IPS-NIHi11 (cell line): ENCODE results near the gene GLB1L2.

ENCODE experiments used
- DNase-seq: peaks from one replicate; pipeline ENCODE4 v3.0.0; 2012; ENCODE audit warnings: mixed read lengths, low spot score

GLB1L2 gene

GRCh38 chr11:134347441-134347840, 15.7 kb downstream of the GLB1L2 start:
- no peak for DNase-seq

- DNase-seq: no peak
Measured at GRCh38 chr11:134349109-134349801, 17.5 kb downstream of the GLB1L2 start.

GRCh38 chr11:134349802-134350355, 18.1 kb downstream of the GLB1L2 start:
- DNase-seq: no peak

- no peak for DNase-seq
Measured at GRCh38 chr11:134350381-134350780, 18.6 kb downstream of the GLB1L2 start.

- DNase-seq: no peak
Measured at GRCh38 chr11:134352111-134352510, 20.3 kb downstream of the GLB1L2 start.

- DNase-seq: no peak
Measured at GRCh38 chr11:134355136-134355535, 23.3 kb downstream of the GLB1L2 start.

- DNase-seq: no peak
Measured at GRCh38 chr11:134355656-134356055, 23.9 kb downstream of the GLB1L2 start.

GRCh38 chr11:134356656-134357544, 25.1 kb downstream of the GLB1L2 start:
- DNase-seq: no peak

- DNase-seq: no peak
Measured at GRCh38 chr11:134357545-134357839, 25.7 kb downstream of the GLB1L2 start.

- no peak for DNase-seq
Measured at GRCh38 chr11:134358165-134358855, 26.5 kb downstream of the GLB1L2 start.

GRCh38 chr11:134358856-134359490, 27.2 kb downstream of the GLB1L2 start:
- no peak for DNase-seq

- no peak for DNase-seq
Measured at GRCh38 chr11:134359646-134360045, 27.9 kb downstream of the GLB1L2 start.

- peak; percentile 95 for DNase-seq
Measured at GRCh38 chr11:134360050-134360835, 28.5 kb downstream of the GLB1L2 start.

GRCh38 chr11:134361661-134362060, 29.9 kb downstream of the GLB1L2 start:
- DNase-seq: no peak

- no peak for DNase-seq
Measured at GRCh38 chr11:134362192-134362901, 30.6 kb downstream of the GLB1L2 start.

GRCh38 chr11:134363161-134363560, 31.4 kb downstream of the GLB1L2 start:
- no peak for DNase-seq

GRCh38 chr11:134363592-134363991, 31.8 kb downstream of the GLB1L2 start:
- DNase-seq: no peak

GRCh38 chr11:134364261-134364660, 32.5 kb downstream of the GLB1L2 start:
- no peak for DNase-seq

- no peak for DNase-seq
Measured at GRCh38 chr11:134365011-134365925, 33.5 kb downstream of the GLB1L2 start.

- no peak for DNase-seq
Measured at GRCh38 chr11:134366254-134366653, 34.5 kb downstream of the GLB1L2 start.
